K562 (cell line): Measurements from ENCODE around the gene TMEM41B. TPM values are rescaled to one million over a fixed set of nuclear protein-coding genes. Genes with fewer than 3 reads are reported as not detected.

Source experiments
- ATAC-seq: fragments of 200-7000 bp; cut with Tn5 transposase; 3 replicates; pipeline ENCODE4 v1.9.1; 2020; ENCODE audit warnings: moderate library complexity
- BruUV-seq: library from RNA; stranded (reverse); fragments of 400-500 nt; replicated peaks from 2 replicates; lab custom pipeline; 2021; lab: Mats Ljungman, UMichigan
- CTCF ChIA-PET: fragments of 300-600 bp; formaldehyde crosslinking; extraction: SDS; loops from one replicate; lab custom pipeline; 2021; ENCODE audit warnings: low intra/inter-chr PET ratio; lab: Yijun Ruan, JAX
- POLR2A ChIA-PET: fragments of 300-600, 350-650 bp; sonication (Branson Sonifier 250); formaldehyde crosslinking; extraction: SDS; loops from one replicate; lab custom pipeline; 2021; ENCODE audit warnings: antibody characterized with exemption, inconsistent platforms; lab: Yijun Ruan, JAX
- DNase-seq, 4 experiments: peaks; one replicate each; pipeline versions ENCODE4 v3.0.0 to v3.0.0-alpha.2; 2011 to 2018; ENCODE audit warnings: low spot score in 3 of 4, mixed read lengths in 3 of 4; ENCODE audit errors: extremely low read depth in 1 of 4
- FAIRE-seq: peaks from 2 replicates; lab custom pipeline; 2011; peaks lifted over from hg19 to GRCh38; lab: Jason Lieb, UNC
- H2AFZ ChIP-seq: 2 replicates; pipeline ENCODE4 v1.6.0; 2011; ENCODE audit warnings: low read depth, low read length, control low read depth, inconsistent platforms
- H3K27ac ChIP-seq: fragments of 200-600 bp; 3 replicates; pipeline ENCODE4 v1.8.0; 2011; ENCODE audit warnings: low read depth, mild to moderate bottlenecking, control low read depth, inconsistent platforms, low read length, moderate library complexity, mixed read lengths; ENCODE audit errors: extremely low read depth
- H3K27me3 ChIP-seq, 2 experiments: fragments of 300-600 bp in 1 of 2; 2 replicates in 1 of 2; 3 replicates in 1 of 2; pipeline versions ENCODE4 v1.6.0 to v1.8.0; 2011; ENCODE audit warnings: inconsistent platforms in 2 of 2, low read length in 2 of 2, mild to moderate bottlenecking in 1 of 2, mixed read lengths in 1 of 2, moderate library complexity in 1 of 2; ENCODE audit not compliant: control insufficient read depth in 2 of 2, insufficient read depth in 2 of 2
- H3K36me3 ChIP-seq: fragments of 300-600 bp; 3 replicates; pipeline ENCODE4 v1.8.0; 2011; ENCODE audit warnings: mild to moderate bottlenecking, low read length, inconsistent platforms; ENCODE audit not compliant: control insufficient read depth, insufficient read depth
- H3K4me1 ChIP-seq, 2 experiments: fragments of 200-600 bp in 1 of 2; replicated peaks in 1 of 2; 2 replicates in 1 of 2; 3 replicates in 1 of 2; pipeline versions ENCODE4 v1.5.1 to v1.8.0; 2011; ENCODE audit warnings: inconsistent platforms in 2 of 2, low read length in 2 of 2, mild to moderate bottlenecking in 1 of 2, mixed read lengths in 1 of 2, moderate library complexity in 1 of 2; ENCODE audit not compliant: control insufficient read depth in 2 of 2, insufficient read depth in 2 of 2
- H3K4me2 ChIP-seq: 2 replicates; pipeline ENCODE4 v1.6.1; 2011; ENCODE audit warnings: low read length, control low read depth, inconsistent platforms, mixed read lengths; ENCODE audit not compliant: insufficient read depth
- H3K4me3 ChIP-seq: fragments of 200-600 bp; sonication (generic), shearing (Covaris generic); 2 replicates; pipeline ENCODE4 v1.5.1; 2016; ENCODE audit warnings: control low read depth, inconsistent platforms
- H3K79me2 ChIP-seq: fragments of 200-600 bp; 3 replicates; pipeline ENCODE4 v1.8.0; 2011; ENCODE audit warnings: low read length, inconsistent platforms; ENCODE audit not compliant: control insufficient read depth, insufficient read depth
- H3K9ac ChIP-seq, 2 experiments: 2 replicates each; pipeline versions ENCODE4 v1.6.0 to v1.6.1; 2011; ENCODE audit warnings: low read depth in 2 of 2, low read length in 2 of 2, control low read depth in 1 of 2, inconsistent platforms in 1 of 2, mild to moderate bottlenecking in 1 of 2, mixed read lengths in 1 of 2; ENCODE audit not compliant: insufficient read depth in 1 of 2
- H3K9me1 ChIP-seq: one replicate; pipeline ENCODE4 v1.6.0; 2011; ENCODE audit warnings: inconsistent platforms, mild to moderate bottlenecking, low read length, moderate library complexity; ENCODE audit not compliant: control insufficient read depth, insufficient read depth
- H3K9me3 ChIP-seq: replicated peaks from 2 replicates; pipeline ENCODE4 v1.5.1; 2011; ENCODE audit warnings: low read depth, low read length, inconsistent platforms; ENCODE audit not compliant: control insufficient read depth, insufficient read depth
- H4K20me1 ChIP-seq: replicated peaks from 2 replicates; pipeline ENCODE4 v1.6.1; 2011; ENCODE audit warnings: low read length, inconsistent platforms, mixed read lengths; ENCODE audit not compliant: control insufficient read depth, insufficient read depth
- BMI1 ChIP-seq: fragments of 150-350 bp; IDR thresholded peaks from 2 replicates; pipeline ENCODE4 v1.6.1; 2014; ENCODE audit warnings: low read length
- C11orf30 ChIP-seq: fragments of 450-650 bp; IDR thresholded peaks from 2 replicates; pipeline ENCODE4 v1.6.1; 2016; ENCODE audit warnings: low read depth, mild to moderate bottlenecking
- FIP1L1 ChIP-seq: fragments of 200-400 bp; formaldehyde crosslinking; IDR thresholded peaks from 2 replicates; pipeline ENCODE4 v1.6.1; 2018; ENCODE audit warnings: mild to moderate bottlenecking, low read depth, low read length; ENCODE audit not compliant: poor library complexity, severe bottlenecking
- ILF3 ChIP-seq: fragments of 450-650 bp; IDR thresholded peaks from 2 replicates; pipeline ENCODE4 v1.6.1; 2018; ENCODE audit warnings: antibody characterized with exemption, mild to moderate bottlenecking, moderate library complexity, borderline replicate concordance
- MAFG ChIP-seq: fragments of 450-650 bp; conservative IDR thresholded peaks from 2 replicates; pipeline ENCODE4 v1.6.1; 2016; ENCODE audit warnings: missing genetic modification characterization, missing compliant biosample characterization
- MIER1 ChIP-seq: fragments of 450-650 bp; IDR thresholded peaks from 2 replicates; pipeline ENCODE4 v1.6.1; 2016; ENCODE audit warnings: antibody characterized with exemption, mild to moderate bottlenecking, low read depth
- NFE2 ChIP-seq: IDR thresholded peaks from 2 replicates; pipeline ENCODE4 v1.6.1; 2014; ENCODE audit warnings: antibody characterized with exemption, low read depth
- POLR2A ChIP-seq: fragments of 450-650 bp; conservative IDR thresholded peaks from 2 replicates; pipeline ENCODE4 v1.6.1; 2016
- TAF7 ChIP-seq: fragments of 450-650 bp; IDR thresholded peaks from 2 replicates; pipeline ENCODE4 v1.6.1; 2016; ENCODE audit warnings: missing genetic modification characterization, missing compliant biosample characterization
- TAF9B ChIP-seq: fragments of 450-650 bp; IDR thresholded peaks from 2 replicates; pipeline ENCODE4 v1.6.1; 2018; ENCODE audit warnings: mild to moderate bottlenecking; ENCODE audit not compliant: partially characterized antibody
- ZNF316 ChIP-seq: fragments of 450-650 bp; IDR thresholded peaks from 2 replicates; pipeline ENCODE4 v1.6.1; 2016
- ZNF436 ChIP-seq: fragments of 250-450, 450-650 bp; sonication (Bioruptor Pico); formaldehyde crosslinking; IDR thresholded peaks from 2 replicates; pipeline ENCODE4 v1.7.0; 2020; ENCODE audit warnings: mild to moderate bottlenecking
- ZNF79 ChIP-seq: fragments of 250-450 bp; sonication (Bioruptor Pico); IDR thresholded peaks from 2 replicates; pipeline ENCODE4 v1.4.0; 2020; ENCODE audit warnings: low read depth, mild to moderate bottlenecking, moderate library complexity
- WGBS: fragments of 100-300 bp; shearing (Covaris generic); methylation state at CpG from one replicate; pipeline ENCODE4 v1.1.6; 2016; ENCODE audit warnings: low coverage, mixed read lengths; ENCODE audit not compliant: insufficient coverage; ENCODE audit errors: missing lambda C conversion rate; 5-methylcytosine and 5-hydroxymethylcytosine counted together
- in situ Hi-C: fragments of 300-500 bp; cut with MboI; formaldehyde crosslinking; loops from 4 replicates; pipeline ENCODE4 v1.15.0; 2018; ENCODE audit warnings: inconsistent platforms, mixed read lengths
- intact Hi-C: fragments of 100-400 bp; cut with micrococcal nuclease; formaldehyde crosslinking; loops from 2 replicates; pipeline ENCODE4 v1.14.2; 2022
- polyA plus RNA-seq, 8 experiments: library from polyadenylated mRNA; depleted of rRNA in 4 of 8; stranded (reverse) in 5 of 8; unstranded in 3 of 8; fragments of >200 nt; fragmentation: Nextera tagmentation in 2 of 8; fragmentation: Illumina TruSeq in 1 of 8; extraction: Ambion mirVana in 2 of 8; extraction: Trizol in 1 of 8; gene quantifications; 2 replicates each; pipeline versions ENCODE4 v1.2.1 to v1.2.3, GENCODE V29; 2011 to 2014; ENCODE audit warnings: inconsistent platforms in 1 of 8, missing spikeins in 1 of 8
- total RNA-seq, 7 experiments: library from RNA; depleted of rRNA in 6 of 7; stranded (reverse); fragments of >200 nt in 6 of 7; fragmentation: Illumina TruSeq in 2 of 7; extraction: Trizol in 2 of 7; gene quantifications; 2 replicates each; pipeline versions ENCODE4 v1.2.1 to v1.2.3, GENCODE V29; 2011 to 2021; ENCODE audit warnings: low replicate concordance in 1 of 7
- TF ChIP-seq, protein P1 (sequence below): sonication (generic); formaldehyde crosslinking; IDR thresholded peaks from 2 replicates; pipeline ENCODE4 v1.8.1; 2023; ENCODE audit warnings: mild to moderate bottlenecking, missing genetic modification reagents
- TF ChIP-seq, protein P2 (sequence below): IDR thresholded peaks from 2 replicates; pipeline ENCODE4 v1.6.1; 2012; ENCODE audit warnings: low read depth, low read length, improper control_type of control experiment, borderline replicate concordance
- TF ChIP-seq, protein P3 (sequence below): fragments of 450-650 bp; IDR thresholded peaks from 2 replicates; pipeline ENCODE4 v1.6.1; 2017; ENCODE audit warnings: antibody characterized with exemption
- TF ChIP-seq, protein P4 (sequence below): fragments of 450-650 bp; IDR thresholded peaks from 2 replicates; pipeline ENCODE4 v1.6.1; 2016; ENCODE audit warnings: low read depth, mild to moderate bottlenecking, moderate library complexity

TMEM41B gene
- total and polyA plus RNA-seq, 9 of the 15 experiments (the other 6 are each of a cell fraction or from before 2014, with no cell fraction given), result 17.1 to 89.6 (median 48.7) TPM

DNA sequence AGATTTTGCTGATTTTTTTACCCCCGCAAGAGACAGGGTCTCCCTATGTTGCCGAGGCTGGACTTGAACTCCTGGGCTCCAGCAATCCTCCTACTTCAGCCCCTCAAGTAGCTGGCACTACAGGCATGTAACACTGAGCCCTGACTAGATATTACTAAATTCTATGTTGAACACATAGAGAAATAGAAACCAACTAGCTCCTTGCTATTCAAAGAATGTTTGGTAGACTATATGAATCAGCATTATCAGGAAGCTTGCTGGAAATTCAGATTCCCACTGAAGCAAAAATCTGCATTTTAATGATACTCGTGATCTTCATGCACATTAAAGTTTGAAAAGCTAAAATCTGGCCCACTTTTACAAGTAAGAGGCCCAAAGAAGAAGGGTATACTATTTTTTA, 11.9 kb downstream of the TMEM41B start:
- H3K4me1 ChIP-seq, result peaks cover 0 to 5% of the 10 kb centered on the region in 2 experiments; a peak in 1 of 5 replicates
- TF ChIP-seq, protein P1, sequence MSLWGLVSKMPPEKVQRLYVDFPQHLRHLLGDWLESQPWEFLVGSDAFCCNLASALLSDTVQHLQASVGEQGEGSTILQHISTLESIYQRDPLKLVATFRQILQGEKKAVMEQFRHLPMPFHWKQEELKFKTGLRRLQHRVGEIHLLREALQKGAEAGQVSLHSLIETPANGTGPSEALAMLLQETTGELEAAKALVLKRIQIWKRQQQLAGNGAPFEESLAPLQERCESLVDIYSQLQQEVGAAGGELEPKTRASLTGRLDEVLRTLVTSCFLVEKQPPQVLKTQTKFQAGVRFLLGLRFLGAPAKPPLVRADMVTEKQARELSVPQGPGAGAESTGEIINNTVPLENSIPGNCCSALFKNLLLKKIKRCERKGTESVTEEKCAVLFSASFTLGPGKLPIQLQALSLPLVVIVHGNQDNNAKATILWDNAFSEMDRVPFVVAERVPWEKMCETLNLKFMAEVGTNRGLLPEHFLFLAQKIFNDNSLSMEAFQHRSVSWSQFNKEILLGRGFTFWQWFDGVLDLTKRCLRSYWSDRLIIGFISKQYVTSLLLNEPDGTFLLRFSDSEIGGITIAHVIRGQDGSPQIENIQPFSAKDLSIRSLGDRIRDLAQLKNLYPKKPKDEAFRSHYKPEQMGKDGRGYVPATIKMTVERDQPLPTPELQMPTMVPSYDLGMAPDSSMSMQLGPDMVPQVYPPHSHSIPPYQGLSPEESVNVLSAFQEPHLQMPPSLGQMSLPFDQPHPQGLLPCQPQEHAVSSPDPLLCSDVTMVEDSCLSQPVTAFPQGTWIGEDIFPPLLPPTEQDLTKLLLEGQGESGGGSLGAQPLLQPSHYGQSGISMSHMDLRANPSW (CRISPR knock-in tag), result no peak
- TF ChIP-seq, protein P2, sequence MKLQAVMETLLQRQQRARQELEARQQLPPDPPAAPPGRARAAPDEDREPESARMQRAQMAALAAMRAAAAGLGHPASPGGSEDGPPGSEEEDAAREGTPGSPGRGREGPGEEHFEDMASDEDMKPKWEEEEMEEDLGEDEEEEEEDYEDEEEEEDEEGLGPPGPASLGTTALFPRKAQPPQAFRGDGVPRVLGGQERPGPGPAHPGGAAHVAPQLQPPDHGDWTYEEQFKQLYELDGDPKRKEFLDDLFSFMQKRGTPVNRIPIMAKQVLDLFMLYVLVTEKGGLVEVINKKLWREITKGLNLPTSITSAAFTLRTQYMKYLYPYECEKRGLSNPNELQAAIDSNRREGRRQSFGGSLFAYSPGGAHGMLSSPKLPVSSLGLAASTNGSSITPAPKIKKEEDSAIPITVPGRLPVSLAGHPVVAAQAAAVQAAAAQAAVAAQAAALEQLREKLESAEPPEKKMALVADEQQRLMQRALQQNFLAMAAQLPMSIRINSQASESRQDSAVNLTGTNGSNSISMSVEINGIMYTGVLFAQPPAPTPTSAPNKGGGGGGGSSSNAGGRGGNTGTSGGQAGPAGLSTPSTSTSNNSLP, result no peak
- TF ChIP-seq ILF3 (no peak), ZNF79 (CRISPR knock-in tag) (no peak), FIP1L1 (no peak), NFE2 (peak; percentile 50), TAF9B (no peak), ZNF316 (peak; percentile 53), BMI1 (no peak), MAFG (tag) (peak; percentile 35), ZNF436 (no peak), C11orf30 (peak; percentile 43), TAF7 (no peak), POLR2A (no peak), MIER1 (no peak)
- TF ChIP-seq, protein P3, sequence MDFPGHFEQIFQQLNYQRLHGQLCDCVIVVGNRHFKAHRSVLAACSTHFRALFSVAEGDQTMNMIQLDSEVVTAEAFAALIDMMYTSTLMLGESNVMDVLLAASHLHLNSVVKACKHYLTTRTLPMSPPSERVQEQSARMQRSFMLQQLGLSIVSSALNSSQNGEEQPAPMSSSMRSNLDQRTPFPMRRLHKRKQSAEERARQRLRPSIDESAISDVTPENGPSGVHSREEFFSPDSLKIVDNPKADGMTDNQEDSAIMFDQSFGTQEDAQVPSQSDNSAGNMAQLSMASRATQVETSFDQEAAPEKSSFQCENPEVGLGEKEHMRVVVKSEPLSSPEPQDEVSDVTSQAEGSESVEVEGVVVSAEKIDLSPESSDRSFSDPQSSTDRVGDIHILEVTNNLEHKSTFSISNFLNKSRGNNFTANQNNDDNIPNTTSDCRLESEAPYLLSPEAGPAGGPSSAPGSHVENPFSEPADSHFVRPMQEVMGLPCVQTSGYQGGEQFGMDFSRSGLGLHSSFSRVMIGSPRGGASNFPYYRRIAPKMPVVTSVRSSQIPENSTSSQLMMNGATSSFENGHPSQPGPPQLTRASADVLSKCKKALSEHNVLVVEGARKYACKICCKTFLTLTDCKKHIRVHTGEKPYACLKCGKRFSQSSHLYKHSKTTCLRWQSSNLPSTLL, result no peak
- TF ChIP-seq, protein P4, sequence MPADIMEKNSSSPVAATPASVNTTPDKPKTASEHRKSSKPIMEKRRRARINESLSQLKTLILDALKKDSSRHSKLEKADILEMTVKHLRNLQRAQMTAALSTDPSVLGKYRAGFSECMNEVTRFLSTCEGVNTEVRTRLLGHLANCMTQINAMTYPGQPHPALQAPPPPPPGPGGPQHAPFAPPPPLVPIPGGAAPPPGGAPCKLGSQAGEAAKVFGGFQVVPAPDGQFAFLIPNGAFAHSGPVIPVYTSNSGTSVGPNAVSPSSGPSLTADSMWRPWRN, result no peak
- intact Hi-C loops, result no loop called here
- H3K27me3 ChIP-seq, result no peaks in the 10 kb centered on the region
- H3K9me3 ChIP-seq, result no peaks in the 10 kb centered on the region
- no peak overlapping the region for H2AFZ ChIP-seq
- FAIRE-seq (no peak), ATAC-seq (no peak), DNase-seq (no peak)
- 76% methylated on average over 3 of the region's 3 CpGs for WGBS
- no peaks in the 10 kb centered on the region for H3K9me1 ChIP-seq
- 0 out of 2 replicates have a peak, but pooled peaks cover 6% of the 10 kb centered on the region for H4K20me1 ChIP-seq
- no TSS peak for BruUV-seq
- H3K27ac ChIP-seq, result no peak overlapping the region; the same call in 2 of the 3 replicates
- H3K36me3 ChIP-seq, result peaks cover 19% of the 10 kb centered on the region; the same call in 1 of the 3 replicates
- no peak overlapping the region for H3K9ac ChIP-seq
- ChIA-PET POLR2A (interaction anchor here (0.9 to 2.0 kb wide), 9 partner anchors 9 to 139 kb away, joined by 3 to 26 read pairs (median 4); partner anchors contain the start of gene DENND5A), CTCF (no interaction called here)
- H3K4me2 ChIP-seq, result no peak overlapping the region
- in situ Hi-C loops, result no loop called here
- peaks cover 76% of the 10 kb centered on the region for H3K79me2 ChIP-seq
- no peak overlapping the region for H3K4me3 ChIP-seq
